Measurements from ENCODE around the gene REEP6. TPM values are rescaled to one million over a fixed set of nuclear protein-coding genes. Genes with fewer than 3 reads are reported as not detected.
"Not testable (repeated sequence)": the region's sequence is repeated elsewhere in the genome, so short reads cannot be mapped to it uniquely, and the experiment has no call there.

Gene REEP6
- total RNA-seq, 1 donor from 2014 or later = 7.5 TPM

DNA sequence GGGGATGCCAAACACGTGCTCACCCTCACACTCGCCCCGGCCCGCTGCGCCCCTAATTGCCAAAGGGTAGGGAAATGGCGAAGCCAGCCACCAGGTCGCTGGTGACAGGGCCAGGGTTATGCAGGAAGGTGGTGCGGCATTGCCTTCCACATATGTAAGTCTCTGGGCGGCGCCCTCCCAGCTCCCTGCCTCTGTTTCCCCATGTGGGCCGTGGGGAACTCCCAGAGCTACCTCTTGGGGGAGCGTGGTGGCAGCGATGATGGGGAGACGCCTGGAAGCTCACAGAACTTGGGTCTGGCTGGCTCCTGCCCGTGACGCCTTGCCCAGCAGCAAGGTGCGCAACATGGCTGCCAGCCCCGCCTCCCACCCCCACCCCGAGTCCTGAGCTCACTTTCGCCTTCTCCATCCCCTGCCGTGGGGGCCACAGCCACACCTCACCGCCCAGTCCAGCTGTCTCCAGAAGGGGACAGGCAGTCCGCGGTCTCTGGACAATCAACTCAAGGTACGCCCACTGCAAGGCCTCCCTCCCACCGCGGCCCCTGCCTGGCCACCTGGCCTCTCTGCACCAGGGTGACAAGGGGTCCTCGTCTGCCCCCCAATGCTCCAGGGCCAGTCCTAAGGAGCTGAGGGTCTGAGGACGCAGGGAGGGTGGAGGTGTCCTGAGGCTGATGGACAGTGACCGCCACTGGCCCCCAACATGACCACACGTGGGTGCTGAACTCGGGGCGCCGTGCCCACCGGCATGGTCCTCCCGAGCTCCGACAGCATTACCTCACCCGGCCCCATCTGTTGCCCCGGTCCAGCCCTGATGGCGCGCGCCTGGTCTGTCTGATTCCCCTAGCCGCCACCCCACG lies 18.5 kb upstream of the REEP6 start:
- no peak for DNase-seq

DNA sequence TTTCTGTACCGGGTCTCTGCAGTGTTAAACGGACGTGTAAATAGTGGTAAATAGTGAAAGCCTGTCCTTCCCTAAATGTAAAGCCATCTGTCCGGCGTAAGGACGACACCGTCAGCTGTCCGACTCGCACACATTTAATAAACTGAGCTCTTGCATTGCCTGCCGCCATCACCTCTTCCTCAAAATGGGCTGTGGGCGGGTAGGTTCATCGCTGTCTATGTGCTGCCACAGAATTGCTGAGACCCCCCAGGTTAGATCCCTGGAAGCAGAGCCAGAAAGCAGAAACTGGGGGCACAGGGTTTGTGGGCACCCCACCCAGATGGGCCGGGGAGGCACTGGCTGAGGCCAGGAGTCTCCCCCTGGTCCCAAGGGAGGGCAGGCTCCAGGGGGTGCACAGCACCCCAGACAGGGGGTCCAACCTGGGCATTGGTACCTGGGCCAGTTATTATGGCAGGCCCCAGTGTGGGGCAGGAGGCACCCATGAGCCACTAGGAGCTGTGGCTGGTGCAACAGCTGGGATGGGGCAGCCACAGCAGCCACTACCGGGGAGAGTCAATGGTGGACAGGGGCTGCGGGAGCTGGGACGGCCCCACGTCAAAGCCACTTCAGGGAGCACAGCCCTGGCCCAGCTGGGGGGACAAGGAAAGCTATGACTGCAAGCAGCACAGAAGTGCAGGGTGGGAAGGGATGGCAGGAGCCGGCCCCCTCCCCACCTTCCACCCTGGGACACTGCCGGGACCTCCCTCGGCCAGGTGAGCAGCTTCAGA lies 17.7 kb upstream of the REEP6 start:
- DNase-seq = no peak

DNA sequence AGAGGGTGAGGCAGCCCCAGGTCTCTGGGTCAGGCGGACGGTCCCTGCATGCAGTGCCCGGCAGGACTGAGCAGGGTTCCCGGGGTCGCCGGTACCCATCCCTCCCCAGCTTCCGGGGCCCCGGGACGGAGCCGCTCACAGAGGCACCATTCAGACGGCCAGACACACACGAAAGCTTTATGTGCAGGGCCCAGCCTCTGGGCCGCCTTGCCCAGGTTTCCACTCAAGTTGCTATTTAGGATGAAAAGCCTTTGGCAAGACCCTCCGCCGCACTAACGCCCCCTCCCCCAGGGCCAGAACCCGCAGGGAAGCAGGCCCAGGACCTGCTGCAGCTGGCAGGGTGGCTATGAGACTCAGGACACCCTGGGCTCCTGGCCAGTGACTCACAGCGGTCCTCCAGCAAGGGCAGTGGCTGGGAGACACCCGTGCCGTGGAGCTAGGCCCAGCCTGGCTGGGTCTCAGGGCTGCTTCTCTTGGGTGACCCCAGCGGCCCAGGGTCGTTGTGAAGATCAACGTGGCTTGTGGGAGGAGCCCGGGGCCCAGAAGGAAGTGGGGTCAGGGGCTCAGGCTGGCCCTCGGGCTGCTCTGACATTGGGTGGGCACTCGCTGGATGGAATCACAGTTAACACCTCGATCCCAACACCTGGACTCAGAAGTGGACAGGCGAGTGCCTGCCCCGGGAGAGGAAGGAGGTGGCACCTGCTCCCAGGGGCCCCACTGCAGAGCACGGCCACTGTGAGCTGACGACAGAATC lies 16.8 kb upstream of the REEP6 start:
- DNase-seq = no peak

DNA sequence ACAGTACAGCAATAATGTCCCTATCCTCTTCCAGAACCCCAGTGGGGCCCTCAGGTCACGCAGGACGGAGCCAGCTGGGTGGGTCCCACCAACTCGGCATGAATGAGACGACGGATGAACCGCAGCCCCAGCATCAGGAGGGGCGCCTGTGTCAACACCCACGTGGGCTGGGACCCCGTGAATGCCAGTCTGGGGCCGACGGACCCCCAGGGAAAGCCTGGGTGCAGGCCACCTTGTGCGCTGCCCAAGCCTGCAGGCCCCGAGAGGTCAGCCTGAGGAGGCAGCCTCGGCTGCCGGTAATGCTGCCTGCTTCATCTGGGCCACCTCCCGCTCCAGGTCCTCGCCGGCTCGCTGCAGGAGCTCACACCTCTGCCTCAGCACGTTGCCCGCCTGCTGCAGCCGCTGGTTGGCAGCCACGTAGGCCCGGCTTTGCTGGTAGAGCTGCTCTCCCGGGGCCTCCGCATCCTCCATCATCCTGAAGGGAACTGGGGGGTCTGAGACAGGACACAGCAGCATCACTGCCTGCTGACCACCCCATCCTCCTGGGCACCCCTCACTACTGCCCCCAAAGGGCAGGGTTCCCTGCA lies 16.1 kb upstream of the REEP6 start:
- no peak for DNase-seq

DNA sequence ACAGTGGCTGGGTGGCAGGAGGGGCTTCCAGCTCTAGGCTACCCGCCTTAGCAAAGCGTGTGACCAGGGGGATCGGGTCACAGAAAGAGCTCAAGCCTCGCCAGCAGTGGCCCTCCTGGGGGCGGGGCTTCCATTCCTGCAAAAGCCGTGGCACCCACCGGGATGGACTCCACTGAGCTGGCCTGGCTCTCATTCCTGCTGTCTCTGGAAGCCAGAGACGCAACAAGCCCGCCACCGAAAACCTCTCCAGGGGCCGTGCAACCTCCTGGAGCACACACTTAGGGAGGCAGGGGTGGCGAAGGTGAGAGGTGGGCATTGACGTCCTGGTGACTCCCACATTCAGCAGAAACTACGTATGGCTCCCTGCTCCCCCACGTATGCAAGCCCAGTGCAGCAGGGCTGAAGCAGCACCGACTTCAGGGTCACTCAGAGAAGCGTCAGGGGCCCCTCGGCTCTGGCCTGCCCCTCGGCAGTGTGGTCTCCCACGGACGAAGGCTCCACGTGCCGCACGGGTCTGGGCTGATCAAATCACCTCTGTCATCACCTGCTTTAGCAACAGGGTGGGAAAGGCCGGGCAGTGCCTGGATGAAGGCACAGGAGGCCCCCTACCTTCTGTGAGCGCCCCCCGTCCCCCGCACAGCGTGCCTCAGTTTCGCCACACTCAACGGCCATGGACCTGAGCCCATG lies 15.1 kb upstream of the REEP6 start:
- DNase-seq = no peak

DNA sequence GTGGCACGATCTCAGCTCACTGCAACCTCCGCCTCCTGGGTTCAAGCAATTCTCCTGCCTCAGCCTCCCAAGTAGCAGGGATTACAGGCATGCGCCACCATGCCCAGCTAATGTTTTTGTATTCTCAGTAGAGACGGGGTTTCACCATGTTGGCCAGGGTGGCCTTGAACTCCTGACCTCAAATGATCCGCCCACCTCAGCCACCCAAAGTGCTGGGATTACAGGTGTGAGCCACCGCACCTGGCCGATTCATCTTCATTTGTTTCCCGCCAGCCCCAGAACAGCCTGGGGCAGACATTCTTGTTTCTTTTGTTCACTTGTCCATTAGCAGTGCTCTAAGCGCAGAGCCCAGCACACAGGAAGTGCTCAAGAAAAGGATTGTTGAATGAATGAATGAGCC lies 13.9 kb upstream of the REEP6 start:
- not testable (repeated sequence) for DNase-seq

DNA sequence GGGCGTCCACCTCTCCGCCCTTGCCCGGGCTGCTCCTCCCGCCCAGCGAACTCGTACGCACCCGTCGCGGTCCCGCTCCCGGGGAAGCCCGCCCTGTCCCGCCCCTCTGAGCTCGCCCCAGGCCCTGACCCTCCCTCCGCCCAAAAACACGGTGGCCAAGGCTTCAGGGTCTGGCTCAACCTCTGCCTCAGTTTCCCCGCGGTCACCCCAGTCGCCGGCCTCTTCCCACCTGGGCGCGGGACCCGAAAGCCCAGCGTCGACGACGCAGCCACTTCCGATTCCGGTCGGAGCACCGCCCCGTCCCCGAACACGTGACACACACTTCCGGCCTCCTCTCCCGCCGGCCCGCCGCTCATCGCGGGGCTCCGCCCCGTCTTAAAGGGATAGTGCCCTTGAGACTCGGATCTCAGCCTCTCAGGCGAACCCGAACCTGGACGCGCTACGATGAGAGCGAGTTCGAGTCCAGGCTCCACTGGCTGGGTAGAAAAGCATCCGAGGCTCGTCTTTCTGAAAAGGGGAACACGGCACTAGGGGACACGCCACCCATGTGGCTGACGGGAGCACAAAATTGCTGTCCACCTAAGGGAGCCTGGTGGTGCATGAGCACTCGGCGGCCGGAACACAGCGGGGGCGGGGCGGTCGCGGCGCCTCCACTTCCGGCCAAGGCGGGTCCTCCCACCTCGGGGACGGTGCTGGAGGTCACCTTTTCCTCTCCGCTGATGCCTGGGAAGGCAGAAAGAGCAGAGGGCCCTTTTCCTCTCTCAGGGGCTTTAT lies 11.9 kb upstream of the REEP6 start, which contains the start of gene C19orf25:
Gene C19orf25, minus strand, starts transcription at position 282 of the 774 bp plus-strand sequence. CDS start 312 bp downstream, outside the sequence.
- peak; percentile 84 for DNase-seq

DNA sequence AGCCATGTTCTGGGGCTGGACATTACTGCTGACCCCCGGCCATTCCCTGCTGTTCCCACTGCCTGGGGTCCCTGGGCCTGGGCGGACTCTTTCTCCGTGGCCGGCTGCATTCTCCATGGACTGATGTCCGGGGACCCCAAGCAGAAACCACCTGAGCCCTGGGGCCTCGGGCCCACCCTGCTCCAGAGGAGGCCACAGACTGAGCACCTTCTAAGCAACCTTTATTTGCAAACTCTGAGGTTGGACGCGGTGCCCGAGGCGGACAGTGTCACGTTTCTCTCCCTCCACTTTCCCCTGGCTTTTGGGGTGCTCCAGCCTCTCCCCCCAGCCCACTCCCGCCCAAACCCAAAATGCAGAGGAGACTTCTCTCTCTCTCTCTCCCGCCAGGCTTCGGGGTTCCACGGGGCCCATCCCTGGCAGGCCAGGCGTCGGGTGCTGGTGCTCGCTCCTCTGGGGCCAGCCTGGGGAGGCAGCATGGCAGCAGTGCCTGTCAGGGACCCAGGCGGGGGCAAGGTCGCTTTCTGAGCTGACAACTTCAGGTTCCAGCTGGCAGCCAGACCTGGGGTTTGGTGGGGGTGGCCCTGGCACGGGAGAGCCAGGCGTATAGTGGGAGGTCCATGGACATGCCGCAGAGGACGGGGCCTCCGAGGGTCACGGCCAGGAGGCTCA lies 9.6 kb upstream of the REEP6 start:
- DNase-seq = no peak

DNA sequence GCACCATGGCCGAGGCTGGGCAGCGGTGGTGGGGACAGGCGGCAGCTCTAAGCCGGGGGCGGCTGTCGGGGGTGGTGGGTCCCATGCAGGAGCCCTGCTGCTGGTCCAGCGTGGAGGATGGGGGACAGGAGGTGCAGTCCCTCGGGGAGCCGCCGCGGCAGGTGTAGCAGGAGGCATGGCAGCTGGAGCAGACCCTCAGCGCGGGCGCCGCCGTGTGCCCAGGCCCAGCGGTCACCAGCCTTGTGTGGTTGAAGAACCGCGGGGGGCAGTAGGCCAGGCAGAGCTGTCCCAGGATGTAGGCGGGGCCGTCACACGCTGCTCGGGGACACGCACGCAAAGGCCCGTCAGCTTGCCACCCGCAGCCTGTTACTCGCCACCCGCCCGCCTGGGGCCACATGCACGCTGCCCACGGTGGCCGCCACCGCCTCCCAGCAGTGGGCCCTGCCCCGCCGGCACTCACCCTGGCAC lies 9.1 kb upstream of the REEP6 start:
- no peak for DNase-seq

DNA sequence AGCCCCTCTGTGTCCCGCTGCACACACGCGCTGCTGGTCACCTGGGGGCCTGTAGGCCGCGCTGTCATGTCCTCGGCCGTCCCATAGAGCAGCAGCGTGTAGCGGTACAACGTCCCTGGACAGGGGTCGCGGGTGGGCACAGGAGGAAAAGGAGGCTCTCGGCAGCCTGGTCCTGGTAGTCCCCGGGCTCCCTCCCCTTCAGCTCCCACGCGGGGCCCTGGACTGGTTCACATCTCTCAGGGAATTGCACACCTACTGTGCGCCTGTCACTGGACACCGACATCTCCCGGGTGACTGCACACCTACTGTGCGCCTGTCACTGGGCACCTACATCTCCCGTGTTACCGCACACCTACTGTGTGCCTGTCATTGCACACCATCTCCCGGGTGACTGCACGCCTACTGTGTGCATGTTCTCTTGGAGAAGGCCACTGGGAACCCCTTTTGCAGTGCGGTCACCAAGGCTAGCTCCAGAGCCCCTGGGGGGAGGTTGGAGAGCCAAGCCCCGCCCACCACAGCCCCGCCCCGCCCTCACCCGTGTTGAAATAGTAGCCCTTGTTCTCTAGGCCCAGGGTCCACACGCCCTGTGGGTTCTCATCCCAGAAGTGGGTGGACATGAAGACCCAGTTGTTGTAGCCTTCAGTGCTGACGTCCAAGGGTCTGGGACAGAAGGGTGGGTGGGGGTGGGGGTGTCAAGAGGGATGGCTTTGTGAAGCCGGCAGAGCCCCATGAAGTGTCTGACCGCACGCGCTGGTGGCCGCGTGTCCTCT lies 8.4 kb upstream of the REEP6 start:
- DNase-seq = no peak

DNA sequence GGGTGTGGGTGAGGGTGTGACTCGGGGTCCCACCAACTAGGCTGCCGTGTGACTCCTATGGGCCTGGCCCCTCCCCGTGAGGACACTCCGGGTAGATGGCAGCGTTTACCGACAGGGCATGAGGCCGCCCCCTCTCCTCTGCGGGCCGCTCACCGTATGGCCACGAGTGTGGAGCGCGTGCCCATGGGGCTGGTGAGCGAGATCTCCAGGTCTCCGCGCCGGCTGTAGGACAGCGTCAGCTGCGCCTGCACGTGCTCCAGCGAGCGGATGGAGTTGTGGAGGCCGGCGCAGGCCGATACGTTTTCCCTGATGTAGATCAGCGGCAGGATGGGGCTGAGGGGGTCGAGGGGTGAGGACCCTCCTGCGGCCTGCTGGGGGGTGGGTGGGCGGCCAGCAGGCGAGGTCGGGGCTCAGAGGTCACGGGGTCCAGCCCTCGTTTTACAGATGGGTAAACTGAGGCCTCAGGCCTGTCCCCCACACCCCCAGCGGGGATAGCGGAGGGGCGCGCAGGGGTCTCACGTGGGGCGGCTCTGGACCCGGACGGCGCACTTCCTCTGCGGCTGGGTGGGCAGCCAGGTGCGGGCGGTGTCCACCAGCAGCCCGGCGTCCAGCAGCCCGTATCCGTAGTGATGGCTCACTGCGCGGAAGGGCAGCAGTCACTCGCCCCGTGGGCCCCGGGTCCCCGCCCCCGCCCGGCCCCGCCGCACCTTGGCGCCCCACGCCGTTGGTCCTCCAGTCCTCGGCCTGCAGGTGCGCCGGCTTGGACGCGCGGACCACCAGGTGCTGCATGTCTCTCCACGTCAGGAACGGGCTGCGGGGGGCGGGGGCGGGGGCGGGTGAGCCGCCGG lies 7.6 kb upstream of the REEP6 start:
- no peak for DNase-seq

DNA sequence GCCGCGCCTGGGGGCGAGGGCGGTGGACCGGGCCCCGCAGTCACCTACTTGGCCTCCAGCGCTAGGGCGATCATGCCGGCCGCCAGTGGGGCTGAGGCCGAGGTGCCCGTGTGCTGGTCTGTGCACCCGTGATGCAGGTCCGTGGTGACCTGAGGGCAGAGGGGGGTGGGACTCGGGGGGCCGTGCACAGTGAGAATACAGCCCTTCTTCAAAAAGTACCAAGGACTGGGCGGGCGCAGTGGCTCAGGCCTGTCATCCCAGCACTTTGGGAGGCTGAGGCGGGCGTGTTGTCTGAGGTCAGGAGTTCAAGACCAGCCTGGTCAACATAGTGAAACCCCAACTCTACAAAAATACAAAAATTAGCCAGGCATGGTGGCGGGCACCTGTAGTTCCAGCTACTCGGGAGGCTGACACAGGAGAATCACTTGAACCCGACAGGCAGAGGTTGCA lies 7.0 kb upstream of the REEP6 start:
- DNase-seq = no peak

DNA sequence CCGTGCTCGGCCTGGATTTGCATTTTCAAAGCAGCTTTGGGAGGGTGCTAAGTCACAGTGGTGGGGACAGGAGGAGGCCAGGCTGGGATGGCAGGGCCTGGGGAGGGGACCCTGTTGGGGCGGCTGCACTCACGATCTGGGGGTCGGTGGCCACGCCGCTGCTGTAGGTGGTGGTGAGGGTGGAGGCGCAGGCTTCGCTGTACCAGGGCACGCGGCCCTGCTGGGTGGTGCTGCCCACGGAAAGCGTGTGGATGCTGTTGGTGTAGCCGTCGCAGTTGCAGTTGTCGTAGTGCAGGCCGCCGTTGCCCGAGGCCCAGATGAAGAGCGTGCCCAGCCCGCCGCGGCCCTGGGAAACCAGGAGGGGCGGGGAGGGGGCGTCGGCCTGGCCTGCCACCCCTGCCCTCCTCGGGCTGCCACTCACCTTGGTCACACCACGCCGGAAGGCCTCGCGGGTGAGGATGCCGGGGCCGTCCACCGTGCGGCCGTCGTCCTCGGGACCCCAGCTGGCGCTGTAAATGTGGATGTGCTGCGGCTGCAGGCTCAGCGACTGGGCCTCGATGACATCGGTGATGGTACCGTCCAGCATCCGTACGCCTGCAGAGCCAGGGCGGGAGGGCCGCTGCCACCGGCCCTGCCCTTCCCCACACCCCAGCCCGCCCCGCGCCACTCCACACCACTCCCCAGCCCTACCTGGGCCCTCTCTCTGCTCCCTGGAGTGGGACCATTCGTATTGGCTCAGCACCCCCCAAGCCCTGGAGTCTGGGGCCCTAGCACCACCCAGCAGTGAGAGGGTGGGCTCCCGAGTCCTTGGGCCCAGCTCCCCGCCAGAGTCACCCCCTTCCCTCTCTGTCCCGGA lies 4.0 kb upstream of the REEP6 start:
- no peak for DNase-seq

DNA sequence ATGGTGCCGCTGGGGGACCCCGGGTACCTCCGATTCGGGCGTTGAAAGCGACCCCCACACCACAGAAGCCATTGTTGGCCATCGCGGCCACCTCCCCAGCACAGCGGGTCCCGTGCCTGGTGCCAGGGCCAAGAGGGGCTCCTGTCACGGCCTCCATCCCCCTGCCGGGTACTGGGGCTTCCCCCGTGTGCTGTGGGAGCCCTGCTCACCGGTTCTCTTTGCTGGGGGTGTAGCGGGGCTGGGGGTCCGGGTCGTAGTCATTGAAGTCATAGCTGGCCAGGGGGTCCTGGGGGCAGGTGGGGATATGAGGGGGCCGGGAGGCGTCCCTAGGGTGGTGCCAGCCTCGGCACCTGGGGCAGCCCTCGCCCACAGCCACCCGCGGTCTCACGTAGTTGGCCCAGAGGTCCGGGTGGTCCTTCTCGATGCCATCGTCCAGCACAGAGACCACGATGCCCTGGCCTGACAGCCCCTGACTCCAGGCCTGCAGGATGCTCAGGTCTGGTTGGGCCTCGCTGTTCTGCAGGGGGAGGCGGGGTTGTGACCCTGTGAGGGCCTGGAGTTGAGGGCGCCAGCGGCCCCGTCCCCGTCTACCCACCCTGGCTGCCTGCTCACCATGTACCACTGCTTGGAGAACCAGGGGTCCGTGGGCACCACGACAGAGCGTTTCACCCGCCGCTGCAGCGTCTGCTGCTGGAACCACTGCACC lies 3.3 kb upstream of the REEP6 start:
- no peak for DNase-seq

DNA sequence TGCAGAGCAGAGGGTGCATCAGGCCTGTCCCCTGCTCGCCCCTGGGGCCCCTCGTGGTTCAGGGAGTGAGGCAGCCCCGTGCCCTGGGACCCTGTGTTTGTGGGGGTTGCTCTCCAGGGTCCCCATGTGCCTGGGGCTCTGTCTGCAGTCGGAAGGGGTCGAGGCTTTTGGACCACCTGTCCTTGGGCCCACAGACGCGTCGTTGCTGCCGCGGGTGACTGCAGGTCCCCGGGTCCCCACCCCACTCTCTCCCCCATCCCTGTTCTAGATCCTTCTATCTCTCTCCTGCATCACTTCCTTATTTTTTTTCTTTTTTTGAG lies 2.7 kb upstream of the REEP6 start:
- no peak for DNase-seq

DNA sequence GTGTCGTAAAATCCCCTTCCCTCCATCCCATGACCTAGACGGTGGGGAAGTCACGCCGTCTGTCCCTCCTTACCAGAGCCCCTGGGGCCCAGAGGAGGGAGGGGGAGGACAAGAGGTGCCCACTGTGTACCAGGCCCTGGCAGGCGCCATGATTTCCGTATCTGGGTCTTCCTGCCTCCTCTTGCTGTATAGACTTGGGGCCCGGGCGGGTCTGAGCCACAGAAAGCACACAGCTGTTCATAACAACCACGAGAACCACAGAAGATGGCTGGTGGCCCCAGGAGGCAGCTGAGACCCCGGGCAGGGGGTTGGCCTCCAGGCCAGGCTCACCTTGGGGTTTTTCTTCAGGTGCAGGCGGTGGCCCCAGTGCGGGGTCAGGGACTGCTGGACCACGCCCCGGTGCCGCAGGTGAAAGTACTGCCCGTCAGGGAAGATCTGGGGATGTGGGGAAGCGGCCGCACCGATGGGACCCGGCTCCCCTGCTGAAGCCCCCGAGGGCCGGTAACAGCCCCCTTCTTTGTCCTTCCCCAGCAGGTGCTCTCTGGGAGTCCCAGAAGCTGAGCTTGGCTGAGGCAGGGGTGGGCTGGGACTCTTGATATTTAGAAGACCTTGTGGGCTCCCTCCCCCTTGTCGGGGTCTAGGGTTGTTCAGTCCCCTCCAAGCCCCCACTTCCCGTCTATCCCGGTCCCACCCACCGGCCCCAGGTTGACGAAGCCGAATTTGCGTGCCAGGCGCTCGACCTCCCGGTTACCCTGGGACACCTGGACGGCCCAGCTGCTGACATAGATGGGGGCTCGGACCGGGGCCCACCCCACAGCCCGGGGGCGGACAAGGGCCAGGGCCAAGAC lies 1.3 kb upstream of the REEP6 start:
- no peak for DNase-seq

Data from skin of body (tissue), 2 donors.